ENCODE data around the gene IGF1R.

DNA sequence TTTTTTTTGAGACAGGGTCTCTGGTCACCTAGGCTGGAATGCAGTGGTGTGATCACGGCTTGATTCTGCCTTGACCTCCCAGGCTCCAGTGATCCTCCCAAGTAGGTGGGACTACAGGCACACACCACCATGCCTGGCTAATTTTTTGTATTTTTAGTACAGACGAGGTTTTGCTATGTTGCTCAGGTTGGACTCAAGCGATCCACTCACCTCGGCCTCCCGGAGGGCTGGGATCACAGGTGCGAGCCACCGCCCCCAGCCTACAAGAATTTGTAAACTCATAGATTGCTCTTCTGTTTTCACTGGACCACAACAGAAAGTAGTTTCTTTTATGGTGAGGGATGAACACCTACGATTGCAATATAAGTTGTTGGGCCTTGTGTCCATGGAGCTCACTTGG, 7.4 kb downstream of the IGF1R start:
- TF ChIP-seq, protein P1, sequence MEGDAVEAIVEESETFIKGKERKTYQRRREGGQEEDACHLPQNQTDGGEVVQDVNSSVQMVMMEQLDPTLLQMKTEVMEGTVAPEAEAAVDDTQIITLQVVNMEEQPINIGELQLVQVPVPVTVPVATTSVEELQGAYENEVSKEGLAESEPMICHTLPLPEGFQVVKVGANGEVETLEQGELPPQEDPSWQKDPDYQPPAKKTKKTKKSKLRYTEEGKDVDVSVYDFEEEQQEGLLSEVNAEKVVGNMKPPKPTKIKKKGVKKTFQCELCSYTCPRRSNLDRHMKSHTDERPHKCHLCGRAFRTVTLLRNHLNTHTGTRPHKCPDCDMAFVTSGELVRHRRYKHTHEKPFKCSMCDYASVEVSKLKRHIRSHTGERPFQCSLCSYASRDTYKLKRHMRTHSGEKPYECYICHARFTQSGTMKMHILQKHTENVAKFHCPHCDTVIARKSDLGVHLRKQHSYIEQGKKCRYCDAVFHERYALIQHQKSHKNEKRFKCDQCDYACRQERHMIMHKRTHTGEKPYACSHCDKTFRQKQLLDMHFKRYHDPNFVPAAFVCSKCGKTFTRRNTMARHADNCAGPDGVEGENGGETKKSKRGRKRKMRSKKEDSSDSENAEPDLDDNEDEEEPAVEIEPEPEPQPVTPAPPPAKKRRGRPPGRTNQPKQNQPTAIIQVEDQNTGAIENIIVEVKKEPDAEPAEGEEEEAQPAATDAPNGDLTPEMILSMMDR (IDR thresholded peaks at IDR 0.05; ENCODE audit: poor library complexity), result no peak
- TF ChIP-seq EZH2 (IDR thresholded peaks at IDR 0.05; ENCODE audit: borderline replicate concordance) (no peak), EZH2phosphoT487 (IDR thresholded peaks at IDR 0.05; ENCODE audit: low read depth, severe bottlenecking, unreplicated experiment) (no peak)
